Coronary artery (tissue), 2 donors: ENCODE measurements around the gene TOX2.

ENCODE experiments used
- DNase-seq: peaks from one replicate; pipeline ENCODE4 v3.0.0-alpha.2; 2017; ENCODE audit warnings: low spot score
- H3K27ac ChIP-seq, 2 donors: fragments of 200-600 bp; sonication (generic); one replicate each; pipeline ENCODE4 v1.5.1; 2016 to 2019
- H3K4me3 ChIP-seq: fragments of 200-600 bp; sonication (generic); 2 replicates; pipeline ENCODE4 v1.5.1; 2016; ENCODE audit warnings: mild to moderate bottlenecking, moderate library complexity
- TF ChIP-seq, protein P1 (sequence below): fragments of 200-600 bp; sonication (generic); IDR thresholded peaks from one replicate; pipeline ENCODE4 v1.5.1; 2019; ENCODE audit warnings: antibody characterized with exemption

TOX2 gene

DNA sequence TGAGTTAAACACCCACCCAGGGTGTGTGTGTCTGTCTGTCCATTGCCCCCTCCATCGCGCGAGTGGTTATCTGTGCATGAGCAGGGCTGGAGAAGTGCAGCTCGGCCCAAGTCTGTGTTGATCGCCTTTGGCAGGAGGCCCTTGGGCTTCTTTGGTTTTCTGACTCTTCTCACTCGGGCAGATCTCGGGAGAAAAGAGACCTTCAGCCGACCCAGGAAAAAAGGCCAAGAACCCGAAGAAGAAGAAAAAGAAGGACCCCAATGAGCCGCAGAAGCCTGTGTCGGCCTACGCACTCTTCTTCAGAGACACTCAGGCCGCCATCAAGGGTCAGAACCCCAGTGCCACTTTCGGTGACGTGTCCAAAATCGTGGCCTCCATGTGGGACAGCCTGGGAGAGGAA is 139.5 kb downstream of the TOX2 start:
- TF ChIP-seq, protein P1, sequence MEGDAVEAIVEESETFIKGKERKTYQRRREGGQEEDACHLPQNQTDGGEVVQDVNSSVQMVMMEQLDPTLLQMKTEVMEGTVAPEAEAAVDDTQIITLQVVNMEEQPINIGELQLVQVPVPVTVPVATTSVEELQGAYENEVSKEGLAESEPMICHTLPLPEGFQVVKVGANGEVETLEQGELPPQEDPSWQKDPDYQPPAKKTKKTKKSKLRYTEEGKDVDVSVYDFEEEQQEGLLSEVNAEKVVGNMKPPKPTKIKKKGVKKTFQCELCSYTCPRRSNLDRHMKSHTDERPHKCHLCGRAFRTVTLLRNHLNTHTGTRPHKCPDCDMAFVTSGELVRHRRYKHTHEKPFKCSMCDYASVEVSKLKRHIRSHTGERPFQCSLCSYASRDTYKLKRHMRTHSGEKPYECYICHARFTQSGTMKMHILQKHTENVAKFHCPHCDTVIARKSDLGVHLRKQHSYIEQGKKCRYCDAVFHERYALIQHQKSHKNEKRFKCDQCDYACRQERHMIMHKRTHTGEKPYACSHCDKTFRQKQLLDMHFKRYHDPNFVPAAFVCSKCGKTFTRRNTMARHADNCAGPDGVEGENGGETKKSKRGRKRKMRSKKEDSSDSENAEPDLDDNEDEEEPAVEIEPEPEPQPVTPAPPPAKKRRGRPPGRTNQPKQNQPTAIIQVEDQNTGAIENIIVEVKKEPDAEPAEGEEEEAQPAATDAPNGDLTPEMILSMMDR, result no peak
- no peak overlapping the region for H3K4me3 ChIP-seq
- no peak overlapping the region for H3K27ac ChIP-seq
- DNase-seq, result no peak

DNA sequence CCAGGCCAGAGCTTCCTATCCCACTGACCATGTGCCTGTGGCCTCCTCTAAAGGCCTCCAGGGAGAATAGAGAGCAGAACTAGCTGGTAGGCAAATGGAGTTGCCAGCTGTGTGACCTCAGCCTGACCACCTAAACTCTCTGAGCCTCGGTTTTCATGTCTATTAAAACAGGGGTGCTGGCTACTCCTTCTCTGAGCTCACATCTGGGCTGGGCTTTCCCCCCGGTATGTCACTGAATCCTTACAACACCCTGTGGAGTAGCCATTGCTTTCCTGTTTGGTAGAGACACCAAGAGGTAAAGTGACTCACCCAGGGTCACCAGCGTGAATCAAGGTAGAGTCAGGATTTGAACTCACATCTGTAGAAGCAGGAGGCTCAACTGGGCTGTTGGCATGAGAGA is 140.2 kb downstream of the TOX2 start:
- TF ChIP-seq, protein P1, result no peak

DNA sequence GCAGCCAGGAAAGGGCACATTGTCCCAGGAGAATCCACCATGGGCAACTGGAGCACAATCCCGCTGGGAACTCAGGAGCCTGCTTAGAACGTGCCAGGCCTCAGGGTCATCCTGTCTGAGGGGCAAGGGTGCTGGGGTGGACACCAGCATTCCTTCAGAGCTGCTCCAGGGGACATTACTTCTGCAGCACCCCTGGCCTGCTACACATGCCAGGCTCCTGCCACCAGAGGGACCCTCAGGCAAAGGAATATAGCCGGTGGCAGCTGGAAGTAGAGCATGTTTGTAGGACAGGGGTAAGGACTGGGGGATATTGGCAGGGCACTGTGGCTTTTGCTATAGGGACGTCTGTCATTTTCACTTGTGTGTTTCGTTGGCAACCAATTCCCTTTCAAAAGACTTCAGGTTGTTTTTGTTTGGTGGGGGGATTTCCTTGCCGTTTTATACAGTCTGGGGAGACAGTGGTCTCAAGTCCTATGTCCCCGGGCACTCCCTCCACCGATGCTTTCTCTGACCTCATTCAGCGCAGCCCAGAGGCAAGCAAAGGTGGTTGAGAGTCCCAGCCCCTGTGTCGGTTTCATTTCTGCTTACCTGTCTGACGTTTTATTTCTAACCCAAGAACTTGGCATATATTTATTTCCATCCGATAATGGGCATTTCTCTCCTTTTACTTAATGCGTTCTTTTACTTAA is 141.5 kb downstream of the TOX2 start:
- Histone ChIP-seq H3K4me3 (no peak overlapping the region), H3K27ac (no peak overlapping the region)
- TF ChIP-seq, protein P1, result no peak
- no peak for DNase-seq

More for the DNA sequence above, 140.2 kb downstream of the TOX2 start:
- Histone ChIP-seq H3K27ac (no peak overlapping the region), H3K4me3 (no peak overlapping the region)
- no peak for DNase-seq

DNA sequence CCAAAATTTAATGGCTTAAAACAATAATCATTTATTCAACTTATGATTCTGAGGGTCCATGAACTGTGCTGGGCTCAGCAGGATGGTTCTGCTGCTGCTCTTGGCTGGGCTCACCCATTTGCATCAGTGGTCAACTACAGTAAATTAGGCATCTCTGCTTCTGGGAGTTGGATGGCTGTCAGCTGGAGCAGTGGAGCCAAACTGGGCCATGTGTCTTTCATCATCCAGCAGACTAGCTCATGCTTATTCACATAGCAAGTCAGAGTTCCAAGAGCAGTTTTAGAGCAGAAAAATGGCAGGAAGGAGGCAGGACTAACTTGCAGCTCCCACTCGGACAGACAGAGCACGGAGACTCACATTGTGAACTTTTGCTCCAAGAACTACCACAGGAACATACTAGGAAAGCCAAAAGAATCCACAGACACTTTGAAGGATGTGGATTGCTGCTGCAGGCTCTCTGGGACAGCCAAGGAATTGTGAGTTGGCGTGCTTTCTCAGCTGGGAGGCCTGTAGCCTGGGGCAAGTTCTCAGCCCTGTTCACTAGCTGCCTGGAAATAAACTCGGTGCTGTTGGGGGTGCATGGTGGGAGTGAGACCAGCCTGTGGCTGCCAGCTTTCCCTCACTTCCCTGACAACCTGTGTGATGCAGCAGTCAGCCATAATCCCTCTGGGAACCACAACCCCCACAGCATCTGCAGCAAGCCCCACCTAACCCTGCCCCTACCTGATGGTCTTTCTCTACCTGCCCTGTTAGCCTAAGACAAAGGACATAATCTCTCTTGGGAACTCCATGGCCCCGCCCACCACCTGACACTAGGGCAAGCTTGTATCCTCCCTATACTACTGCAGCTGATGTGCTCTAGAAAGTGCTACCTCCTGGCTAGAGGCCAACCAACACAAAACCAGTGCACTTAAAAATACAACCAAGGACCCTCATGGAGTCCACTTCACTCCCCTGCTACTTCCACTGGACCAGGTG is 143.3 kb downstream of the TOX2 start:
- Histone ChIP-seq H3K4me3 (no peak overlapping the region), H3K27ac (no peak overlapping the region)
- TF ChIP-seq, protein P1, result no peak
- no peak for DNase-seq

DNA sequence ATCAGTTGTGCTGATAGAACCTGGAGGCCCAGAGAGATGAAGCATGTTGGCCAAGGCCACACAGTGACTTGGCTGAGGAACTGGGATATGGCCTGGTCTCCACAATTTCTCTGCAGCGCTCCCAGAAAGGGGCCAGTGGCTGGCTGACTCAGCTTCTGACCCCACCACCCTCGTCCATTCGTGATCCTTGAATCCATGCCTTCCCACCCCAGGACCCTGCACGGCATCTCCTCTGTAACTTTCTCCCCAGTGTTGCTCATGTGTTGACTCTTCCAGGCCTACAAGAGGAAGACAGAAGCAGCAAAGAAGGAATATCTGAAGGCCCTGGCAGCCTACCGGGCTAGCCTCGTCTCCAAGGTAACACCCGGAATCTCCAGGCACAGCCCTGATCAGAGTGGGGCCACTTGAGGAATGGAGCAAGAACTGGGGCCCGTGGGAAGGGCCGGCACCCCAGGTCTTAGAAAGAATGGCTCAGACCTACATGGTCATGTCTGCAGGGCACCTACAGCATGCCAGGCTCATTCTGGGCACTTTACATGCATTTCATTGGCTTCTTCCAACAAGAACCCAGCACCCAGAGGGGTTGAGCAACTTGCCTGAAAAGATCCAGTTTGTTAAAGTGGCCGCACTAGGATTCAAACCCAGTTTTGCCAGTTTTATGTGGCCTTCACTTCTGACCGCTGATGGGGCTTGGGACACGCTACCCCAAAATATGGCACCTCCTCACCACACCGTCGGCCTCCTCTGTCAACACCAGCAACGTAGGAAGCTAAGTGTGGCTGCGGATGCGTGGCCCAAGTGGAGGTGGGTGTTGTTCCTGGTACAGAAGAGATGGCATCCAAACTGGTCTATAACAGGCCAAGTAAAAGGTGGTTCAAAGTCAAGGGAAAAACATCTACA is 150.1 kb downstream of the TOX2 start:
- TF ChIP-seq, protein P1, result no peak
- Histone ChIP-seq H3K27ac (no peak overlapping the region), H3K4me3 (no peak overlapping the region)
- DNase-seq, result peak; percentile 49

DNA sequence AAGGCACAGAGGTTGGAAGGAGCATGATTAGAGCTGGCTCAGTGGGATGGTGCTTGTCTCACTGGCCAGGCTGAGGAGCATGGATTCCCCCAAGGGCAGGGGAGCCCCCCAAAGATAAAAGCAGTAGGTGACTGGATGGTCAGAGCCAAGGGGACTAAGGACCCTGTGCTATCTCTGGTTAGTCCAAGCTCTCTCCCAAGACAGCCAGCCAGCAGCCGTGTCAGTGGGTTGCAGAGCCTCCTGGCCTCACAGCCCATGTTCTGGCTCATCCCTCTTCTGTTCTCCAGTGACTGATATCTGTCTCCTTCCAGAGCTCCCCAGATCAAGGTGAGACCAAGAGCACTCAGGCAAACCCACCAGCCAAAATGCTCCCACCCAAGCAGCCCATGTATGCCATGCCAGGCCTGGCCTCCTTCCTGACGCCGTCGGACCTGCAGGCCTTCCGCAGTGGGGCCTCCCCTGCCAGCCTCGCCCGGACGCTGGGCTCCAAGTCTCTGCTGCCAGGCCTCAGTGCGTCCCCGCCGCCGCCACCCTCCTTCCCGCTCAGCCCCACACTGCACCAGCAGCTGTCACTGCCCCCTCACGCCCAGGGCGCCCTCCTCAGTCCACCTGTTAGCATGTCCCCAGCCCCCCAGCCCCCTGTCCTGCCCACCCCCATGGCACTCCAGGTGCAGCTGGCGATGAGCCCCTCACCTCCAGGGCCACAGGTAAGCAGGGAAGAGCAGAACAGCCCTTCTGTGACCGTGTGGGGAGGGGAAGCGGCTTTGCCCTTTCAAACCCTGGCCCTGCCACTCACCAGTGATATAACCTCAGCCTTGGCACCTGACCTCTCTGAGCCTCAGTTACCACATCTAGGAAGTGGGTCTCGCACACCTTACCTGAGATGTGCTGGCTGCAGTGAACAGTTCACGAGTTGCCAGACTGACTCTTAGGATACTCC is 151.0 kb downstream of the TOX2 start:
- no peak overlapping the region for H3K4me3 ChIP-seq
- no peak for DNase-seq
- no peak overlapping the region for H3K27ac ChIP-seq
- TF ChIP-seq, protein P1, result no peak
